ENCODE measurements around the gene SOX21. TPM values are rescaled to one million over a fixed set of nuclear protein-coding genes. Genes with fewer than 3 reads are reported as not detected.
"Not testable (repeated sequence)": the region's sequence is repeated elsewhere in the genome, so short reads cannot be mapped to it uniquely, and the experiment has no call there.

SOX21 gene
- total RNA-seq, 1 experiment from 2014 or later: not detected

DNA sequence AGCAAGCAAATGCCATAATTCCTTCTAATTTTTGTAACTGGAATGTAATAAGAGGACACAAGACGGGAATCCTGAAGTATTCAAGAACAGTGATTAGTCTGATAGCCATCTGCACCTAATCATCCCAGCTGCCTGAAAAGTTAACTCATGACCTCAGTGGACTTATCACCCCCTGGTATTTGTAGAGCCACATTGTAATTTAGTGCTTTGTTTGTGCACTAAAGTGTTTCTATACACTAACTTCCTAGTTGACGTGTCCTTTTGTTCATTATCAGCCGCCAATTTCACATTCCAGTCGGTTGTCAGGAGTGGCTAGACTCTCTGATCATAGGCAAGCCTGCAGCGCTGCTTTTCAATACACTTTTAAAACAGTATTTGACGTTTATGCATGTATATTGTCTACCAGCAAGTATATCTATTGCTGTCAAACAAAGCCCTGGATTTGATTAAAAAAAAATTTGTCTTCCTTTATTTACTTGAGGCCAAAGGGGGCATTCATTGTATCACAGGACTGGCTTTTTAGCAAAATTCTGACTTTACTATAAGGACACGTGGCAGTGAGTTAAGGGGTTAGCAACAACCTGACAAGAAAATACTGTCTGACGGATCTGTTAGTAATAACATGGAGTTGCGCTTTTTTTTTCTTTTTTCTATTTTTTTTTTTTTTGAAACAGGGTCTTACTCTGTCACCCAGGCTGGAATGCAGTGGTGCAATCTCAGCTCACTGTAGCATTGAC, 10.4 kb upstream of the SOX21 start:
- Histone ChIP-seq H3K9ac (ENCODE audit: low read length) (no peak overlapping the region), H3K9me2 (ENCODE audit: insufficient read depth) (no peaks in the 10 kb centered on the region), H3K27ac (ENCODE audit: low read depth, low read length) (no peak overlapping the region), H4K20me1 (ENCODE audit: insufficient read depth) (no peaks in the 10 kb centered on the region), H3K4me1 (ENCODE audit: control insufficient read depth in 1 of 2, insufficient read depth in 2 of 2, low read length in 2 of 2) (no peaks in the 10 kb centered on the region), H3K4me2 (ENCODE audit: low read length) (no peak overlapping the region), H3K4me3 (replicated peaks in 1 of 2; ENCODE audit: low read depth in 1 of 2, low read length in 2 of 2) (no peak overlapping the region), H3K27me3 (ENCODE audit: insufficient read depth, low read length) (peaks cover 34% of the 10 kb centered on the region), H3K79me2 (ENCODE audit: insufficient read depth, low read length) (no peaks in the 10 kb centered on the region), H3K36me3 (ENCODE audit: control insufficient read depth in 1 of 2, insufficient read depth in 2 of 2, low read length in 2 of 2) (no peaks in the 10 kb centered on the region), H3K9me3 (ENCODE audit: control insufficient read depth in 1 of 2, insufficient read depth in 1 of 2, low read depth in 1 of 2, low read length in 2 of 2) (no peaks in the 10 kb centered on the region), H2AFZ (ENCODE audit: low read depth, low read length, poor library complexity, severe bottlenecking) (no peak overlapping the region)
- ChIA-PET RAD21 (ENCODE audit: low non-redundant PET in 1 of 2, low total read pairs in 2 of 2, uncharacterized antibody in 2 of 2, unreplicated experiment in 2 of 2) (no interaction called here), CTCF (no interaction called here), POLR2A (no interaction called here)
- intact Hi-C loops (cut with micrococcal nuclease): no loop called here
- no TSS peak for BruUV-seq (replicated peaks)
- no peak for DNase-seq (ENCODE audit: low read depth, low spot score)
- ATAC-seq: no peak
- TF ChIP-seq, protein P1, sequence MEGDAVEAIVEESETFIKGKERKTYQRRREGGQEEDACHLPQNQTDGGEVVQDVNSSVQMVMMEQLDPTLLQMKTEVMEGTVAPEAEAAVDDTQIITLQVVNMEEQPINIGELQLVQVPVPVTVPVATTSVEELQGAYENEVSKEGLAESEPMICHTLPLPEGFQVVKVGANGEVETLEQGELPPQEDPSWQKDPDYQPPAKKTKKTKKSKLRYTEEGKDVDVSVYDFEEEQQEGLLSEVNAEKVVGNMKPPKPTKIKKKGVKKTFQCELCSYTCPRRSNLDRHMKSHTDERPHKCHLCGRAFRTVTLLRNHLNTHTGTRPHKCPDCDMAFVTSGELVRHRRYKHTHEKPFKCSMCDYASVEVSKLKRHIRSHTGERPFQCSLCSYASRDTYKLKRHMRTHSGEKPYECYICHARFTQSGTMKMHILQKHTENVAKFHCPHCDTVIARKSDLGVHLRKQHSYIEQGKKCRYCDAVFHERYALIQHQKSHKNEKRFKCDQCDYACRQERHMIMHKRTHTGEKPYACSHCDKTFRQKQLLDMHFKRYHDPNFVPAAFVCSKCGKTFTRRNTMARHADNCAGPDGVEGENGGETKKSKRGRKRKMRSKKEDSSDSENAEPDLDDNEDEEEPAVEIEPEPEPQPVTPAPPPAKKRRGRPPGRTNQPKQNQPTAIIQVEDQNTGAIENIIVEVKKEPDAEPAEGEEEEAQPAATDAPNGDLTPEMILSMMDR (IDR thresholded peaks at IDR 0.05 in 2 of 3, conservative IDR thresholded peaks at IDR 0.05 in 1 of 3; ENCODE audit: borderline replicate concordance in 1 of 3, insufficient read depth in 1 of 3, low read depth in 2 of 3, low read length in 2 of 3): no peak
- TF ChIP-seq CEBPB (IDR thresholded peaks at IDR 0.05; ENCODE audit: low read depth) (no peak), EGR1 (IDR thresholded peaks at IDR 0.05; ENCODE audit: low read depth) (no peak), YY1 (IDR thresholded peaks at IDR 0.05; ENCODE audit: extremely low read depth, insufficient replicate concordance, low read depth, low read length) (no peak), POLR2A (IDR thresholded peaks at IDR 0.05; ENCODE audit: borderline replicate concordance, extremely low read depth, insufficient read depth, insufficient read length) (no peak)

DNA sequence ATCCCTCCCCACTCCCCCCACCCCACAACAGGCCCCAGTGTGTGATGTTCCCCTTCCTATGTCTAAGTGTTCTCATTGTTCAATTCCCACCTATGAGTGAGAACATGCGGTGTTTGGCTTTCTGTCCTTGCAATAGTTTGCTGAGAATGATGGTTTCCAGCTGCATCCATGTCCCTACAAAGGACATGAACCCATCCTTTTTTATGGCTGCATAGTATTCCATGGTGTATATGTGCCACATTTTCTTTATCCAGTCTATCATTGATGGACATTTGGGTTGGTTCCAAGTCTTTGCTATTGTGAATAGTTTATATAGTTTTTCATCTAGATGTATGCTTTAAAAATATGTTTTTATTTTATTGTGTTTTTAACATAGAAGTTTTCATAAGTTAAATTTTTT, 6.4 kb upstream of the SOX21 start:
- POLR2A ChIA-PET; RAD21 ChIA-PET (ENCODE audit: low non-redundant PET in 1 of 2, low total read pairs in 2 of 2, uncharacterized antibody in 2 of 2, unreplicated experiment in 2 of 2); H3K9me3 ChIP-seq (ENCODE audit: control insufficient read depth in 1 of 2, insufficient read depth in 1 of 2, low read depth in 1 of 2, low read length in 2 of 2): not testable (repeated sequence)

More for the DNA sequence above, 6.4 kb upstream of the SOX21 start:
- H2AFZ ChIP-seq (ENCODE audit: low read depth, low read length, poor library complexity, severe bottlenecking); ATAC-seq; H3K4me2 ChIP-seq (ENCODE audit: low read length); H3K4me3 ChIP-seq (replicated peaks in 1 of 2; ENCODE audit: low read depth in 1 of 2, low read length in 2 of 2); H3K9me2 ChIP-seq (ENCODE audit: insufficient read depth); H4K20me1 ChIP-seq (ENCODE audit: insufficient read depth); H3K36me3 ChIP-seq (ENCODE audit: control insufficient read depth in 1 of 2, insufficient read depth in 2 of 2, low read length in 2 of 2); CTCF ChIA-PET; H3K79me2 ChIP-seq (ENCODE audit: insufficient read depth, low read length); DNase-seq (ENCODE audit: low read depth, low spot score); H3K27ac ChIP-seq (ENCODE audit: low read depth, low read length); BruUV-seq (replicated peaks); H3K9ac ChIP-seq (ENCODE audit: low read length); intact Hi-C loops (cut with micrococcal nuclease); H3K4me1 ChIP-seq (ENCODE audit: control insufficient read depth in 1 of 2, insufficient read depth in 2 of 2, low read length in 2 of 2): not testable (repeated sequence)
- H3K27me3 ChIP-seq (ENCODE audit: insufficient read depth, low read length): peaks cover 10% of the 10 kb centered on the region; the same call in 1 of the 2 replicates

Measured in HCT116 (cell line).